Memory B cell (primary cell): ENCODE measurements around the gene URM1.

Experiments used
- ATAC-seq: fragments of 150-1000 bp; cut with Tn5 transposase; 2 replicates; pipeline ENCODE4 v1.10.0; 2021; ENCODE audit warnings: low read depth, mild to moderate bottlenecking, moderate library complexity
- DNase-seq, 2 donors: peaks; one replicate each; pipeline ENCODE4 v3.0.0; 2022; ENCODE audit warnings: low spot score in 2 of 2
- H3K27ac Mint-ChIP-seq: one replicate; pipeline ENCODE4 v1.8.0; 2022; ENCODE audit warnings: mild to moderate bottlenecking, moderate library complexity, mixed read lengths
- H3K27me3 Mint-ChIP-seq: one replicate; pipeline ENCODE4 v1.8.0; 2022; ENCODE audit warnings: mixed read lengths
- H3K36me3 Mint-ChIP-seq: one replicate; pipeline ENCODE4 v1.8.0; 2022; ENCODE audit warnings: mild to moderate bottlenecking, mixed read lengths
- H3K4me1 Mint-ChIP-seq: one replicate; pipeline ENCODE4 v1.8.0; 2022; ENCODE audit warnings: mixed read lengths
- H3K4me3 Mint-ChIP-seq: one replicate; pipeline ENCODE4 v1.8.0; 2022; ENCODE audit warnings: mild to moderate bottlenecking, moderate library complexity, mixed read lengths
- H3K9me3 Mint-ChIP-seq: one replicate; pipeline ENCODE4 v1.8.0; 2022; ENCODE audit warnings: mixed read lengths

The URM1 gene

DNA sequence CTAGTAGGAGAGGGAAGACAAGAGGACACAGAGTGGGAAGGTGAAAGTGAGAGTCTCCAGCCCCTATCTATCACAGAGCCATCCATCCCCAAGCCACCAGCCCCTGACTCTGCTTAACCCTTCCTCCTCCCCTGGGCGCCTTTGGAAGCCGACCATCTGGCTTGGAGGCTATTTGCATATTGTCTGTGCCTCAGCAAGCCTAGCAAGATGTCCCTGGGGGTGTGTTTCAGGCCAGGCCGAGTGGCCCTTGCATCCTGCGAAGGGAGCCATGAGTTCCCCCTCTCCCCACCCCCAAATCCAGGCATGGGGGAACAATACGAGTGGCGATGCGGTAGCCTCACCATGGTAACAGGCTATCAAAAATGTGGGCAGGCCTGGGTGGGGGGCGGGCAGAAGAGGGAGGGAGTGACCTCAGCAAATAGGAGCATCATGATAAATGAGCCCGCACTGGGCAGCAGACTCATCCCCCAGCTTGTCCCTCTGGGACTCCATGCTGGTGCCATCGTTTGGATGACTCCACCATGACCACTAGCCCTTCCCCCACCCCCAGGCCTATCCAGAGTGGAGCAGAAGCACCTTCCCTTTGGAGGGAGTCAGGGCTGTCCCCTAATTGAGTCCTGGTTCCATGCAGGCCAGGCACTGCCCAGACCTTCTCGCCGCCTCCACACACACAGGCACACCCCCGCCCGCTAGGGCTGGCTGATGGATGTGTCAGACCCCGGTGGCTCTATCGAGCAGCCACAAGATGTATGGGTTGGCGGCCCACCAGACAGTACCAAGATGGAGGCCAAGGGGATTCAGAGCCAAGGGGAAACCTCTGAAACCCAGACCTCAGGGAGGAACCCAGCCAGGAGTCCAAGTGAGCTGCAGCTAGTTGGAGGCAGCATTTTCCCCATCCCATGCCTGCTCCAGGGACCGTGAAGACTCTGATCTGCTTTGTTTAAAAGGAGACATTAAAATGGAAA, 14.6 kb downstream of the URM1 start:
- no peak for DNase-seq
- H3K27me3 Mint-ChIP-seq: no peaks in the 10 kb centered on the region
- no peak for ATAC-seq
- no peak overlapping the region for H3K4me3 Mint-ChIP-seq
- peaks cover 33% of the 10 kb centered on the region for H3K36me3 Mint-ChIP-seq
- no peaks in the 10 kb centered on the region for H3K9me3 Mint-ChIP-seq
- H3K27ac Mint-ChIP-seq: no peak overlapping the region
- H3K4me1 Mint-ChIP-seq: peaks cover 4% of the 10 kb centered on the region

GRCh38 chr9:128388150-128388549, 17.0 kb downstream of the URM1 start:
- Mint-ChIP-seq H3K9me3 (no peaks in the 10 kb centered on the region), H3K4me1 (peaks cover 4% of the 10 kb centered on the region), H3K27ac (no peak overlapping the region), H3K36me3 (peaks cover 40% of the 10 kb centered on the region), H3K27me3 (no peaks in the 10 kb centered on the region), H3K4me3 (no peak overlapping the region)
- ATAC-seq: no peak
- DNase-seq: no peak

DNA sequence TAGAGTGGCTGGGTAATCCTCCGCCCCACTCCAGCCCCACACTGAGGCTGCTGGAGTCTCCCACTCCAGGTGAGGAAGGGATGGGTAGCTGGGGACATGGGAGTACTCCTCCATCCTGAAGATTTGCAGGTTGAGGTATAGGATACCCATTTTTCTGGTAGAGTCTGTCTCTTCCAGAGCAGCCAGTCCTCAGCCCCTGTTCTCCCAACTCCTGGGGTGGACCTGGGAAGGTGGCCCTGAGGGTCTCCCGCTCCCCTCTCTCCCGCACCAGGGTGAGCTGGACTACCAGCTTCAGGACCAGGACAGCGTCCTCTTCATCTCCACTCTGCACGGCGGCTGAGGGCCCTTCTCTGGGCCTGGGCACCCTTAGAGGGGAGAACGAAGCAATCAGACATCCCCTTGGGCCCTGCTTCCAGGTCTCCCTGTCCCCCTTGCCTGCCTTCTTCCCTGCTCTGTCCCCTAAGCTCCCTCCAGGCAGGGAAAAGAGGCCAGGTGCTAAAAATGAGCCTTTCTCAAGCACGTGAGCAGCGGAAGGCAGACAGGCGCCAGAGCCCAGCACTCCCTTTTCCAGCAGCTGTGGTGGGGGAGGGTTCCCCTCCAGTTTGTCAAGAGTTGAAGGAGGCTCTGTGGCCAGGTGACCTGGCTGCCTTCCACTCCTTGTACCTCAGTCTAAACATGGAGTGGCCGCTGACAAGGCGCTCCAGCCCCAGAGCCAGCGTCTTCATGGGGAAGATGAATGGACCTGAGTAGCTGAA, 18.4 kb downstream of the URM1 start:
- Mint-ChIP-seq H3K4me1 (peaks cover 4% of the 10 kb centered on the region), H3K36me3 (peaks cover 36% of the 10 kb centered on the region), H3K9me3 (no peaks in the 10 kb centered on the region), H3K27me3 (no peaks in the 10 kb centered on the region), H3K4me3 (no peak overlapping the region), H3K27ac (no peak overlapping the region)
- ATAC-seq (no peak), DNase-seq (no peak)

GRCh38 chr9:128390150-128390812, 19.1 kb downstream of the URM1 start:
- H3K36me3 Mint-ChIP-seq: peaks cover 31% of the 10 kb centered on the region
- peaks cover under 1% of the 10 kb centered on the region for H3K4me1 Mint-ChIP-seq
- no peaks in the 10 kb centered on the region for H3K9me3 Mint-ChIP-seq
- no peak for DNase-seq
- no peak overlapping the region for H3K27ac Mint-ChIP-seq
- no peak for ATAC-seq
- H3K27me3 Mint-ChIP-seq: no peaks in the 10 kb centered on the region
- H3K4me3 Mint-ChIP-seq: no peak overlapping the region

DNA sequence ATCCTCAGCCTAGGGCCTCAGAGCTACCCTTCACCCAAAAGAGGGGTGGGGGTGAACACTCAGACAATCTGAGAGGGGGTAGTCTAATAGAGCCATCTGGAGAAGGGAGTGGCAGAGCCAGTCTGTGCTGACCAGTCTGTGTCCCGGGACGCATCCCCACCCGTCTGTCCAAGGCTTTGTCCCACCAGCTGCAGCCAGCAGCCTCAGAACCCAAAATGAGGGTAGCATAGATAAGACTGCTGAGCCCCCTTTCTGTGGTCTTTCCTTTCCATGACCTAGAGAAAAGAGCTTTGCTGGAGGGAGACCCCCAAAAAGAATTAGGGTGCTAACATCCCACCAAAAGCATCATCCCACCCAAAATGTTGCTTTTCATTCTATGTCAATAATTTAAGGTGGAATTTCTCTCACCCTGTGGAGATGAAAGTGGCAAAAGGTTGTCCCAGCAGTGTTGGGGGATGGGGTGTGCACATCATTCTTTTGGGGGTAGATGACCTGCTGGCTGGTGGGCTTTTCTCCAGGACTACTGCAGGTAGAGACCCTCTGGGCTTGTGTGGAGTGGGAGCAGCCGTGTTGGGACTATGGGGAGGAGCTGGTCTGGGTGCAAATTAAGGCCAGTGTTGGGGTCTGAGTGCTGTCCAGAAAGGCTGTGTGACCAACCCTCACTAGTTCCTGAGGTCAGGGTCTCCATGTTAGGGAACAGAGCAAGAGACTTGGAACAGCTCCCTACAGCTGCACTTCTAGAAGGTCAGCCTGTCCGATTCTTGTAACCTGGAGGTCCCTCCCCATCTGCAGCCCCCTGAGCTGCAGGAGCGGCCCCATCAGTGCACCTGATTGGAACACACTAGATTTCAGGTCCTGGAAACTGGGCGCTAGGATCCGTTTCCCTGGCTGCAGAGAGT, 19.9 kb downstream of the URM1 start:
- Mint-ChIP-seq H3K27me3 (no peaks in the 10 kb centered on the region), H3K4me1 (no peaks in the 10 kb centered on the region), H3K27ac (no peak overlapping the region), H3K9me3 (no peaks in the 10 kb centered on the region), H3K4me3 (no peak overlapping the region), H3K36me3 (peaks cover 30% of the 10 kb centered on the region)
- ATAC-seq: no peak
- no peak for DNase-seq

GRCh38 chr9:128391956-128392301, 20.8 kb downstream of the URM1 start:
- Mint-ChIP-seq H3K27ac (no peak overlapping the region), H3K4me3 (no peak overlapping the region), H3K36me3 (peaks cover 28% of the 10 kb centered on the region), H3K27me3 (no peaks in the 10 kb centered on the region), H3K4me1 (peaks cover 2% of the 10 kb centered on the region), H3K9me3 (no peaks in the 10 kb centered on the region)
- DNase-seq: no peak
- ATAC-seq: no peak

DNA sequence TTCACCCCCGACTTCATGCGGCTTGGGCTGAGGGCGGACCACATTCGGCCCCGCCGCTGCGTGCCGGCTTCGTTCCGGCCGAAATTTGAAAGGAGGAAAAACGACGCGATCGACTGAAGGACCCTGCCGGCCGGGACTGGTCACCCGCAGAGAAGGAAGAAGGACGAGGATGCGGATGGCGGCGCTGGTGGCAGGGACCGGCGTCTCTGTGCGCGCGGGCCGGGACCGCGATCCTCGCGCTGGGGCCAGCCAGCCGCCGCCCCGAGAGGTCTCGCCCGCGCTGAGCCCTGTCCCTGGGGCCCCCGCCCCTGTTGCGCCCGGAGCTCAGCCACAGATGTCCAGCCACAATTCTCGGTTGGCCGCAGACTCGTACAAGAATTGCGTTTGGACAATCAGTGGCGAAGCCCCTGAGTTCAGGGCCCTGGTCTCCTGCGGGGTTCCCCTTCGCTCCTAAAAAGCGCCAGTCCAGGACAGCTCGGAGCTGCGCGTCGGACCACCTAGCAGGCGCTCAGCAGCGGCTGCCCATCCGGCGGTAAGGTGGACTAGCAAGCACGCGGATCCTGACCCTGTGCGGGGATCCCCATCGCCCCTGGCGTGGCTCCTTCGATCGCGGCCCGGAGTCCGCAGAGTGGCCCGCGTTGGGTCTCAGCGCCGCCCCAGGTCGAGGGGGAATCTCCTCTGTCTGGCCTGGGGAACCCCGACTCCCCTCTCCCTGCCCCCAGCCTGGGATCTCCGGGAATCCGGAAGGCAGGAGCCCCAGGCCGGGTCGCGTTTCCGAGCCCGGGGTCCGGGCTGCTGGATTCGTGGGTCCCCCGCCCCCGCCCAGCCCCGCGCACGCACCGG, 21.3 kb downstream of the URM1 start:
- no peak for ATAC-seq
- Mint-ChIP-seq H3K4me3 (no peak overlapping the region), H3K4me1 (peaks cover 3% of the 10 kb centered on the region), H3K36me3 (peaks cover 26% of the 10 kb centered on the region), H3K27me3 (no peaks in the 10 kb centered on the region), H3K9me3 (no peaks in the 10 kb centered on the region), H3K27ac (no peak overlapping the region)
- no peak for DNase-seq

GRCh38 chr9:128393145-128393775, 22.1 kb downstream of the URM1 start:
- Mint-ChIP-seq H3K27ac (no peak overlapping the region), H3K4me1 (peaks cover 3% of the 10 kb centered on the region)

DNA sequence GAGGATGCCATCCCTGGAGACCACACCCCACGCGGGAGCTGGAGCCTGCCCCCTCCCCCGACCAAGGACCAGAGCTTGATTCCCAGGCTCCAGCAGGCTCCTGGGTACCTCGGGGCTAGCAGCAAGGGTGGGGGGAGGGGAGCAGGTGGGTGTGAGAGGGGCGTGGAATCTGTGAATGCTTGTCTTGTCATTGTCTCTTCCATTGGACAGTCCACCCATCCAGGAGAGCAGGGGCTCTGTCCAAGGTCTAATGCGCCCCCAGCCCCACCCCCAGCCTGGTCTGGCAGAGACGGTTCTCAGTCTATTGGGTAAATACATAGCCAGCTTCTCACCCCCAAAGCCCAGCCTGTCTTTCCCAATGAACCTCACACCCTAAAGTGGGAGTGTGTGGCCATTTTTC, 22.8 kb downstream of the URM1 start:
- H3K36me3 Mint-ChIP-seq: peaks cover 24% of the 10 kb centered on the region
- DNase-seq (no peak), ATAC-seq (no peak)
- no peaks in the 10 kb centered on the region for H3K9me3 Mint-ChIP-seq
- no peak overlapping the region for H3K4me3 Mint-ChIP-seq
- peaks cover 3% of the 10 kb centered on the region for H3K4me1 Mint-ChIP-seq
- no peaks in the 10 kb centered on the region for H3K27me3 Mint-ChIP-seq
- no peak overlapping the region for H3K27ac Mint-ChIP-seq

More at GRCh38 chr9:128393145-128393775, 22.1 kb downstream of the URM1 start:
- H3K4me3 Mint-ChIP-seq: no peak overlapping the region
- no peak for ATAC-seq
- H3K9me3 Mint-ChIP-seq: no peaks in the 10 kb centered on the region
- H3K27me3 Mint-ChIP-seq: no peaks in the 10 kb centered on the region
- peaks cover 25% of the 10 kb centered on the region for H3K36me3 Mint-ChIP-seq
- DNase-seq: no peak

- Mint-ChIP-seq H3K4me3 (no peak overlapping the region), H3K4me1 (peaks cover 3% of the 10 kb centered on the region), H3K27me3 (no peaks in the 10 kb centered on the region), H3K9me3 (no peaks in the 10 kb centered on the region), H3K36me3 (peaks cover 18% of the 10 kb centered on the region), H3K27ac (no peak overlapping the region)
- DNase-seq (no peak), ATAC-seq (no peak)
These were observed 23.4 kb downstream of the URM1 start for GRCh38 chr9:128394379-128395168.

- no peak for DNase-seq
- H3K36me3 Mint-ChIP-seq: peaks cover 7% of the 10 kb centered on the region
- no peak overlapping the region for H3K4me3 Mint-ChIP-seq
- peaks cover 3% of the 10 kb centered on the region for H3K4me1 Mint-ChIP-seq
- no peaks in the 10 kb centered on the region for H3K27me3 Mint-ChIP-seq
- H3K27ac Mint-ChIP-seq: no peak overlapping the region
- no peak for ATAC-seq
- no peaks in the 10 kb centered on the region for H3K9me3 Mint-ChIP-seq
These were observed 25.9 kb downstream of the URM1 start for GRCh38 chr9:128396970-128397613.
